Measurements from ENCODE around the gene KCNK15.

GRCh38 chr20:44771172-44771535 is 25.5 kb downstream of the KCNK15 start:
- TF ChIP-seq CTCF (IDR thresholded peaks at IDR 0.05) (no peak), POLR2A (IDR thresholded peaks at IDR 0.05) (no peak), POLR2AphosphoS5 (IDR thresholded peaks at IDR 0.05) (no peak)
